Neural cell (in vitro differentiated cells): ENCODE results near the gene FAM89A. TPM values are rescaled to one million over a fixed set of nuclear protein-coding genes. Genes with fewer than 3 reads are reported as not detected.

Experiments used
- H2AFZ ChIP-seq: fragments of 200-600, 300-800 bp; sonication (generic), shearing (Covaris generic); 2 replicates; pipeline ENCODE4 v1.6.0; 2014; ENCODE audit warnings: low read depth, mild to moderate bottlenecking, antibody characterized with exemption, low read length, moderate library complexity
- H3F3A ChIP-seq: fragments of 200-600 bp; shearing (Covaris generic); 2 replicates; pipeline ENCODE4 v1.6.1; 2016; ENCODE audit warnings: mild to moderate bottlenecking, moderate library complexity, mixed read lengths, antibody characterized with exemption, low read length; ENCODE audit not compliant: insufficient read depth, poor library complexity, severe bottlenecking
- H3K27ac ChIP-seq: fragments of 200-600, 300-800 bp; sonication (generic), shearing (Covaris generic); 2 replicates; pipeline ENCODE4 v1.5.1; 2014; ENCODE audit warnings: mild to moderate bottlenecking, low read length, moderate library complexity
- H3K27me3 ChIP-seq: fragments of 300-800, 200-600 bp; sonication (generic), shearing (Covaris generic); 2 replicates; pipeline ENCODE4 v1.6.0; 2014; ENCODE audit warnings: mild to moderate bottlenecking, low read depth, low read length, moderate library complexity; ENCODE audit not compliant: insufficient read depth
- H3K36me3 ChIP-seq: fragments of 300-800, 200-600 bp; sonication (generic), shearing (Covaris generic); 2 replicates; pipeline ENCODE4 v1.5.1; 2014; ENCODE audit warnings: mild to moderate bottlenecking, antibody characterized with exemption, low read length, moderate library complexity; ENCODE audit not compliant: insufficient read depth
- H3K4me2 ChIP-seq: fragments of 300-800, 200-600 bp; sonication (generic), shearing (Covaris generic); 2 replicates; pipeline ENCODE4 v1.6.0; 2014; ENCODE audit warnings: mild to moderate bottlenecking, low read length
- H3K4me3 ChIP-seq: fragments of 300-800, 200-600 bp; sonication (generic), shearing (Covaris generic); 2 replicates; pipeline ENCODE4 v1.5.1; 2014; ENCODE audit warnings: mild to moderate bottlenecking, low read length, moderate library complexity
- H3K79me2 ChIP-seq: fragments of 200-600 bp; shearing (Covaris generic); replicated peaks from 2 replicates; pipeline ENCODE4 v1.6.0; 2014; ENCODE audit warnings: mild to moderate bottlenecking, low read length, moderate library complexity; ENCODE audit not compliant: insufficient read depth
- H3K9ac ChIP-seq: fragments of 300-800, 200-600 bp; sonication (generic), shearing (Covaris generic); 2 replicates; pipeline ENCODE4 v1.6.1; 2016; ENCODE audit warnings: mild to moderate bottlenecking, low read length, mixed read lengths
- H3K9me2 ChIP-seq: fragments of 200-600 bp; shearing (Covaris generic); 2 replicates; pipeline ENCODE4 v1.6.1; 2016; ENCODE audit warnings: mild to moderate bottlenecking, low read length, mixed read lengths; ENCODE audit not compliant: insufficient read depth
- H3K9me3 ChIP-seq: fragments of 200-600, 300-800 bp; sonication (generic), shearing (Covaris generic); 2 replicates; pipeline ENCODE4 v1.6.1; 2016; ENCODE audit warnings: mild to moderate bottlenecking, mixed run types, low read length, moderate library complexity, mixed read lengths
- H4K20me1 ChIP-seq: fragments of 200-600 bp; shearing (Covaris generic); 2 replicates; pipeline ENCODE4 v1.6.1; 2016; ENCODE audit warnings: mild to moderate bottlenecking, mixed run types; ENCODE audit not compliant: insufficient read depth
- EP300 ChIP-seq: fragments of 450-650 bp; conservative IDR thresholded peaks from 2 replicates; pipeline ENCODE4 v1.6.1; 2014; ENCODE audit warnings: antibody characterized with exemption, mild to moderate bottlenecking, moderate library complexity; ENCODE audit not compliant: poor library complexity, severe bottlenecking
- EZH2 ChIP-seq: fragments of 200-600, 300-800 bp; shearing (Covaris generic), sonication (generic); IDR thresholded peaks from 2 replicates; pipeline ENCODE4 v1.6.1; 2014; ENCODE audit warnings: antibody characterized with exemption, low read length, borderline replicate concordance, mild to moderate bottlenecking; ENCODE audit not compliant: insufficient read depth, poor library complexity, severe bottlenecking
- MXI1 ChIP-seq: fragments of 450-650 bp; conservative IDR thresholded peaks from 2 replicates; pipeline ENCODE4 v1.6.1; 2014; ENCODE audit warnings: antibody characterized with exemption, mild to moderate bottlenecking; ENCODE audit not compliant: poor library complexity, severe bottlenecking
- POLR2AphosphoS5 ChIP-seq: IDR thresholded peaks from 2 replicates; pipeline ENCODE4 v1.6.1; 2012
- RAD21 ChIP-seq: fragments of 450-650 bp; conservative IDR thresholded peaks from 2 replicates; pipeline ENCODE4 v1.6.1; 2014; ENCODE audit warnings: antibody characterized with exemption, mild to moderate bottlenecking, moderate library complexity
- SMC3 ChIP-seq: fragments of 450-650 bp; conservative IDR thresholded peaks from 2 replicates; pipeline ENCODE4 v1.6.1; 2014; ENCODE audit warnings: antibody characterized with exemption, mild to moderate bottlenecking, moderate library complexity; ENCODE audit not compliant: poor library complexity
- TAF1 ChIP-seq: IDR thresholded peaks from 2 replicates; pipeline ENCODE4 v1.6.1; 2012; ENCODE audit warnings: low read depth
- polyA plus RNA-seq: library from polyadenylated mRNA; depleted of rRNA; stranded (reverse); fragments of >200 nt; gene quantifications from 2 replicates; pipeline ENCODE4 v1.2.3, GENCODE V29; 2014
- TF ChIP-seq, protein P1 (sequence below): fragments of 450-650 bp; IDR thresholded peaks from 2 replicates; pipeline ENCODE4 v1.5.1; 2014; ENCODE audit warnings: antibody characterized with exemption, mild to moderate bottlenecking, moderate library complexity; ENCODE audit not compliant: poor library complexity, severe bottlenecking
- TF ChIP-seq, protein P2 (sequence below): IDR thresholded peaks from 2 replicates; pipeline ENCODE4 v1.6.1; 2012; ENCODE audit warnings: borderline replicate concordance

The FAM89A gene
- polyA plus RNA-seq, 1 donor from 2014 or later, result 0.20 TPM

DNA sequence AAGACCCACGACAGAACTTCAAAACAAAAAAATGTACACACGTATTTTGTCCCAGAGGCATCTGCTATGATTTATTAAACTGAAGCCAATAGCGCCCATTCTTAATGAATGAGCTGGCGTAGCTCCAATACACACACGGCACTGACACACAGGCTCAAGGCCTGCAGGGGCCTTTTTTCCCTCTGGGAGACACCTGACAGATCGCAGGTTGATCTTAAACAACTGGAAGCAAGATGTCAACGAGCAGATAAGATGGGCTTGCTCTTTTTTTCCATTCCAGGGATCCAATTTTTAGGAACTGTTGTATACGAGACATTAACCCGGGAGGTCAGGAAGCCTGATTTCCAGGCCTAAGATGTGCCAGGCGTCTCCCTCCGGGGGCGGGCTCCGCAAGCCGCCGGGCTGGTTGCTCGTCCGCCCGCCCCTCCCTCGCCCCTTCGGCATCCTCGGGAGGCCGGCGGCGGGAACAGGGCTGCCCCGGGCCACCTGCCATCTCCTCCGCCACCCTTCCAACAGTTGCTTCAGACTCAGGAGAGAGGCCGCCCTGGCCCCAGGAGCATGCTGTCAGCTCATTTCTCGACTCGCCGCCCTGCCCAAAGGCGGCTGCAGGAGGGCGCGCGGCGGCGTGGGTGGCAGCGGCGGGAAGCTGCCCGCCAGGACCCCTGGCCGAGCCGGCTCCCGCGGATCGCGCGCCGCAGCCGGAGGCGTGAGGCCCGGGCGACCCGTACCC lies 62.1 kb downstream of the FAM89A start:
- H3K79me2 ChIP-seq, result peaks cover 27% of the 10 kb centered on the region
- H3K27ac ChIP-seq, result peak overlapping the region; percentile 62
- peak overlapping the region; percentile 92 for H3K4me3 ChIP-seq
- H3K9ac ChIP-seq, result peak overlapping the region; percentile 76
- peak overlapping the region; percentile 68 for H3K4me2 ChIP-seq
- H3K36me3 ChIP-seq, result peaks cover 6% of the 10 kb centered on the region
- no peaks in the 10 kb centered on the region for H3K9me2 ChIP-seq
- no peaks in the 10 kb centered on the region for H3K9me3 ChIP-seq
- H3F3A ChIP-seq, result no peaks in the 10 kb centered on the region
- H3K27me3 ChIP-seq, result no peaks in the 10 kb centered on the region
- TF ChIP-seq SMC3 (peak; percentile 22), POLR2AphosphoS5 (no peak)
- H2AFZ ChIP-seq, result peak overlapping the region; percentile 19
- H4K20me1 ChIP-seq, result no peaks in the 10 kb centered on the region

DNA sequence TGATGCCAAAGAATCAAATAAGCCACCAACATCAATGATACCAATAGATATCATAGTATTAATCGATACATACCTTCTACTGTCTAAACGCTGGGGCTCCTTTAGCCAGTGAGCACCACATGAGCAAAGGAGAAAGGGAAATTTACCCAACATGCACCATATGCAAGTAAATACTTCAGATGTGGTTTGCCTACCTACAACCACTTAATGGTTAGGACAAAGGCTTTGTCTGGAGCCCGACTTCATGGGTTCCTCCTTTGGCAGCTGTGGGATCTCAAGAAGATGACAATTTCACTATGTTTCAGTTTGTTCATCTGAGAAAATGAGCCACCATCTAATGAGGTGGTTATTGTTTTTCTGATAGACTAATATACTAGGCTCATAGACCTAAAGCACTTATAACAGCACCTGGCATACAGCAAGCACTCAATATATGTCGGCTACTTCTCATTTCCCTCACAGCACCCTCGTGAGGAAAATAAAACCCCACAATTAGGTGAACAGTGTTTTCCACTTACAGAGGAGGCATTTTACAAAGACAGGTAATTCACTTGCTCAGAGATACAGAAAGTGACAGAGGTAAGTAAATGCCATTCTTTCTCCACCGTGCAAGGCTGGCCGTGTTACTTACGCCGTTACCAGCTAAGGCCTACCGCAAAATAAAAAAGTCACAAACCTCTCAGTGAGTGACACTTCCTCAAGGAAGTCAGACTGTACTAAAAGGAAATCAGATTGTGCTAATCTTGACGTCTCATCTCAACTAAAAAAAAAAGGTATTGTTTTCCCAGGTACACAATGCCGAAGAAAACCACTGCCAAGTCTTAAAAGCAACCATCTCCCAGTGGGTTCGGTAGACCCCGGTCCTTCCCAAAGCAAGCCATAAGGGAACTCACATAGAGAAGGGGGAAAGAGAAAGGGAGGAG lies 63.0 kb downstream of the FAM89A start:
- Histone ChIP-seq H3F3A (no peaks in the 10 kb centered on the region), H3K9me2 (no peaks in the 10 kb centered on the region), H3K4me3 (peak overlapping the region; percentile 92), H3K9ac (peak overlapping the region; percentile 76), H3K27ac (peak overlapping the region; percentile 32), H3K36me3 (peaks cover 6% of the 10 kb centered on the region), H3K4me2 (peak overlapping the region; percentile 68), H2AFZ (no peak overlapping the region), H4K20me1 (no peaks in the 10 kb centered on the region), H3K27me3 (no peaks in the 10 kb centered on the region), H3K9me3 (no peaks in the 10 kb centered on the region), H3K79me2 (peaks cover 27% of the 10 kb centered on the region)
- TF ChIP-seq TAF1 (no peak), RAD21 (no peak), EZH2 (no peak), MXI1 (no peak), EP300 (no peak), POLR2AphosphoS5 (no peak), SMC3 (no peak)
- TF ChIP-seq, protein P1, sequence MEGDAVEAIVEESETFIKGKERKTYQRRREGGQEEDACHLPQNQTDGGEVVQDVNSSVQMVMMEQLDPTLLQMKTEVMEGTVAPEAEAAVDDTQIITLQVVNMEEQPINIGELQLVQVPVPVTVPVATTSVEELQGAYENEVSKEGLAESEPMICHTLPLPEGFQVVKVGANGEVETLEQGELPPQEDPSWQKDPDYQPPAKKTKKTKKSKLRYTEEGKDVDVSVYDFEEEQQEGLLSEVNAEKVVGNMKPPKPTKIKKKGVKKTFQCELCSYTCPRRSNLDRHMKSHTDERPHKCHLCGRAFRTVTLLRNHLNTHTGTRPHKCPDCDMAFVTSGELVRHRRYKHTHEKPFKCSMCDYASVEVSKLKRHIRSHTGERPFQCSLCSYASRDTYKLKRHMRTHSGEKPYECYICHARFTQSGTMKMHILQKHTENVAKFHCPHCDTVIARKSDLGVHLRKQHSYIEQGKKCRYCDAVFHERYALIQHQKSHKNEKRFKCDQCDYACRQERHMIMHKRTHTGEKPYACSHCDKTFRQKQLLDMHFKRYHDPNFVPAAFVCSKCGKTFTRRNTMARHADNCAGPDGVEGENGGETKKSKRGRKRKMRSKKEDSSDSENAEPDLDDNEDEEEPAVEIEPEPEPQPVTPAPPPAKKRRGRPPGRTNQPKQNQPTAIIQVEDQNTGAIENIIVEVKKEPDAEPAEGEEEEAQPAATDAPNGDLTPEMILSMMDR, result no peak
- TF ChIP-seq, protein P2, sequence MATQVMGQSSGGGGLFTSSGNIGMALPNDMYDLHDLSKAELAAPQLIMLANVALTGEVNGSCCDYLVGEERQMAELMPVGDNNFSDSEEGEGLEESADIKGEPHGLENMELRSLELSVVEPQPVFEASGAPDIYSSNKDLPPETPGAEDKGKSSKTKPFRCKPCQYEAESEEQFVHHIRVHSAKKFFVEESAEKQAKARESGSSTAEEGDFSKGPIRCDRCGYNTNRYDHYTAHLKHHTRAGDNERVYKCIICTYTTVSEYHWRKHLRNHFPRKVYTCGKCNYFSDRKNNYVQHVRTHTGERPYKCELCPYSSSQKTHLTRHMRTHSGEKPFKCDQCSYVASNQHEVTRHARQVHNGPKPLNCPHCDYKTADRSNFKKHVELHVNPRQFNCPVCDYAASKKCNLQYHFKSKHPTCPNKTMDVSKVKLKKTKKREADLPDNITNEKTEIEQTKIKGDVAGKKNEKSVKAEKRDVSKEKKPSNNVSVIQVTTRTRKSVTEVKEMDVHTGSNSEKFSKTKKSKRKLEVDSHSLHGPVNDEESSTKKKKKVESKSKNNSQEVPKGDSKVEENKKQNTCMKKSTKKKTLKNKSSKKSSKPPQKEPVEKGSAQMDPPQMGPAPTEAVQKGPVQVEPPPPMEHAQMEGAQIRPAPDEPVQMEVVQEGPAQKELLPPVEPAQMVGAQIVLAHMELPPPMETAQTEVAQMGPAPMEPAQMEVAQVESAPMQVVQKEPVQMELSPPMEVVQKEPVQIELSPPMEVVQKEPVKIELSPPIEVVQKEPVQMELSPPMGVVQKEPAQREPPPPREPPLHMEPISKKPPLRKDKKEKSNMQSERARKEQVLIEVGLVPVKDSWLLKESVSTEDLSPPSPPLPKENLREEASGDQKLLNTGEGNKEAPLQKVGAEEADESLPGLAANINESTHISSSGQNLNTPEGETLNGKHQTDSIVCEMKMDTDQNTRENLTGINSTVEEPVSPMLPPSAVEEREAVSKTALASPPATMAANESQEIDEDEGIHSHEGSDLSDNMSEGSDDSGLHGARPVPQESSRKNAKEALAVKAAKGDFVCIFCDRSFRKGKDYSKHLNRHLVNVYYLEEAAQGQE, result no peak
